ENCODE results near the gene USP13. TPM values are rescaled to one million over a fixed set of nuclear protein-coding genes. Genes with fewer than 3 reads are reported as not detected.

Gene USP13
- total and polyA plus RNA-seq, 2 of the 4 experiments (the other 2 are of a cell fraction): 9.2 to 18.1 TPM

DNA sequence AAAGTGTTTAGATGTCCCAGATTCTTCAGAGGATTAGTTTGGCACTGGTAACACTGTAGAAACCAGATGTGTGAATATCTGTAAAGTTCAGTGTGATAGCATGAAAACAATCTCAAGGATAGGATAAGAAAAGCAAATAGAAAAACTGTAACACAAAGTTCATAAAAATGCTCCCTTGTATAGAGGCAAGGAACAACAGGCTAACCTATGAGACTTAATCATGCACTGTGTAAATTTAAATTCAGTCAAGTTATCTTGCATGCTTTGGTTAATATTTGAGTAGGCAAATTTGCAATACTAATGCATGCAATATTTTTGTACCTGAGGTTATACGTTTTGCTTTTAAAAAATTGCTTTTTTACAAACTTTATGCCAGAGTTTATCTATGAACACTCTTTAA, 144.4 kb downstream of the USP13 start:
- Histone ChIP-seq H3K4me3 (ENCODE audit: insufficient read depth, low read depth, low read length) (no peak overlapping the region), H3K9ac (ENCODE audit: low read depth, low read length) (no peak overlapping the region), H4K8ac (ENCODE audit: low read depth in 2 of 2, low read length in 2 of 2) (no peak overlapping the region), H3K14ac (replicated peaks; ENCODE audit: low read depth, low read length) (no peak overlapping the region), H2BK20ac (ENCODE audit: low read depth, low read length) (no peak overlapping the region), H2BK5ac (ENCODE audit: low read depth, low read length, poor library complexity, severe bottlenecking) (no peak overlapping the region), H3K27me3 (ENCODE audit: control insufficient read depth, insufficient read depth, low read length) (no peaks in the 10 kb centered on the region), H3K79me1 (ENCODE audit: low read depth in 1 of 2, low read length in 2 of 2) (no peaks in the 10 kb centered on the region), H2AK9ac (replicated peaks; ENCODE audit: low read depth, low read length, poor library complexity) (no peak overlapping the region), H4K20me1 (ENCODE audit: insufficient read depth, low read length) (no peaks in the 10 kb centered on the region), H2AFZ (replicated peaks; ENCODE audit: low read length, poor library complexity) (no peak overlapping the region), H2BK120ac (ENCODE audit: low read depth, low read length) (no peak overlapping the region), H3K27ac (ENCODE audit: insufficient read depth, low read length) (no peak overlapping the region), H4K5ac (ENCODE audit: low read depth, low read length) (no peak overlapping the region), H3K23ac (ENCODE audit: low read depth, low read length) (no peak overlapping the region), H4K91ac (ENCODE audit: insufficient read depth, low read depth, low read length) (no peak overlapping the region), H2BK15ac (ENCODE audit: low read depth, low read length) (no peak overlapping the region), H3K4me2 (ENCODE audit: low read depth, low read length) (no peak overlapping the region), H3K9me1 (ENCODE audit: insufficient read depth, low read length) (no peaks in the 10 kb centered on the region), H3K4ac (ENCODE audit: low read depth, low read length) (no peak overlapping the region), H2AK5ac (ENCODE audit: low read depth, low read length) (no peak overlapping the region), H3K4me1 (ENCODE audit: control insufficient read depth, insufficient read depth, low read length) (peaks cover 2% of the 10 kb centered on the region; the same call in 1 of the 2 replicates), H3K36me3 (ENCODE audit: control insufficient read depth, insufficient read depth, low read length) (no peaks in the 10 kb centered on the region), H3K56ac (ENCODE audit: extremely low read depth, insufficient read depth, low read length) (no peak overlapping the region), H3K9me3 (ENCODE audit: control insufficient read depth, insufficient read depth, low read length) (no peaks in the 10 kb centered on the region), H3K18ac (ENCODE audit: low read depth, low read length) (no peak overlapping the region)
- intact Hi-C loops (cut with micrococcal nuclease): no loop called here
- CTCF ChIA-PET: no interaction called here
- BruUV-seq (replicated peaks): no TSS peak
- WGBS, 2 experiments (ENCODE audit: extremely low coverage in 2 of 2, insufficient read length in 1 of 2): no CpG with 5 or more reads among the region's 1 CpG
- POLR2A ChIA-PET (ENCODE audit: unreplicated experiment): no interaction called here
- dilution Hi-C loops (cut with HindIII; ENCODE audit: low sequenced_read_pairs, unreplicated experiment): no loop called here
- no peak for DNase-seq
- TF ChIP-seq, protein P1, sequence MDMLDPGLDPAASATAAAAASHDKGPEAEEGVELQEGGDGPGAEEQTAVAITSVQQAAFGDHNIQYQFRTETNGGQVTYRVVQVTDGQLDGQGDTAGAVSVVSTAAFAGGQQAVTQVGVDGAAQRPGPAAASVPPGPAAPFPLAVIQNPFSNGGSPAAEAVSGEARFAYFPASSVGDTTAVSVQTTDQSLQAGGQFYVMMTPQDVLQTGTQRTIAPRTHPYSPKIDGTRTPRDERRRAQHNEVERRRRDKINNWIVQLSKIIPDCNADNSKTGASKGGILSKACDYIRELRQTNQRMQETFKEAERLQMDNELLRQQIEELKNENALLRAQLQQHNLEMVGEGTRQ (IDR thresholded peaks at IDR 0.05; ENCODE audit: low read depth, low read length): no peak
- TF ChIP-seq MXI1 (IDR thresholded peaks at IDR 0.05; ENCODE audit: borderline replicate concordance, low read depth, low read length): no peak
- TF ChIP-seq RCOR1 (IDR thresholded peaks at IDR 0.05; ENCODE audit: insufficient replicate concordance, low read length): no peak
- TF ChIP-seq MAFK (IDR thresholded peaks at IDR 0.05; ENCODE audit: low read depth, low read length): no peak
- TF ChIP-seq RAD21 (IDR thresholded peaks at IDR 0.05; ENCODE audit: low read length): no peak
- TF ChIP-seq, protein P2, sequence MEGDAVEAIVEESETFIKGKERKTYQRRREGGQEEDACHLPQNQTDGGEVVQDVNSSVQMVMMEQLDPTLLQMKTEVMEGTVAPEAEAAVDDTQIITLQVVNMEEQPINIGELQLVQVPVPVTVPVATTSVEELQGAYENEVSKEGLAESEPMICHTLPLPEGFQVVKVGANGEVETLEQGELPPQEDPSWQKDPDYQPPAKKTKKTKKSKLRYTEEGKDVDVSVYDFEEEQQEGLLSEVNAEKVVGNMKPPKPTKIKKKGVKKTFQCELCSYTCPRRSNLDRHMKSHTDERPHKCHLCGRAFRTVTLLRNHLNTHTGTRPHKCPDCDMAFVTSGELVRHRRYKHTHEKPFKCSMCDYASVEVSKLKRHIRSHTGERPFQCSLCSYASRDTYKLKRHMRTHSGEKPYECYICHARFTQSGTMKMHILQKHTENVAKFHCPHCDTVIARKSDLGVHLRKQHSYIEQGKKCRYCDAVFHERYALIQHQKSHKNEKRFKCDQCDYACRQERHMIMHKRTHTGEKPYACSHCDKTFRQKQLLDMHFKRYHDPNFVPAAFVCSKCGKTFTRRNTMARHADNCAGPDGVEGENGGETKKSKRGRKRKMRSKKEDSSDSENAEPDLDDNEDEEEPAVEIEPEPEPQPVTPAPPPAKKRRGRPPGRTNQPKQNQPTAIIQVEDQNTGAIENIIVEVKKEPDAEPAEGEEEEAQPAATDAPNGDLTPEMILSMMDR (conservative IDR thresholded peaks at IDR 0.05; ENCODE audit: low read depth, low read length): no peak
- no peak for TF ChIP-seq CEBPB (IDR thresholded peaks at IDR 0.05; ENCODE audit: low read depth, low read length)
- TF ChIP-seq MAZ (IDR thresholded peaks at IDR 0.05; ENCODE audit: borderline replicate concordance, low read depth, low read length): no peak
- TF ChIP-seq, protein P3, sequence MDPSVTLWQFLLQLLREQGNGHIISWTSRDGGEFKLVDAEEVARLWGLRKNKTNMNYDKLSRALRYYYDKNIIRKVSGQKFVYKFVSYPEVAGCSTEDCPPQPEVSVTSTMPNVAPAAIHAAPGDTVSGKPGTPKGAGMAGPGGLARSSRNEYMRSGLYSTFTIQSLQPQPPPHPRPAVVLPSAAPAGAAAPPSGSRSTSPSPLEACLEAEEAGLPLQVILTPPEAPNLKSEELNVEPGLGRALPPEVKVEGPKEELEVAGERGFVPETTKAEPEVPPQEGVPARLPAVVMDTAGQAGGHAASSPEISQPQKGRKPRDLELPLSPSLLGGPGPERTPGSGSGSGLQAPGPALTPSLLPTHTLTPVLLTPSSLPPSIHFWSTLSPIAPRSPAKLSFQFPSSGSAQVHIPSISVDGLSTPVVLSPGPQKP (IDR thresholded peaks at IDR 0.05; ENCODE audit: borderline replicate concordance, low read depth, low read length): no peak
- in situ Hi-C loops (cut with MboI; ENCODE audit: low sequenced_read_pairs): no loop called here
- ATAC-seq (ENCODE audit: low read depth): no peak
